Amygdala (tissue), 56 donors: ENCODE measurements around the gene PSTPIP1.

Source experiments
- DNase-seq, 56 donors: peaks; one replicate each; lab custom pipeline; 2025; lab: John Stamatoyannopoulos, UW

Gene PSTPIP1

DNA sequence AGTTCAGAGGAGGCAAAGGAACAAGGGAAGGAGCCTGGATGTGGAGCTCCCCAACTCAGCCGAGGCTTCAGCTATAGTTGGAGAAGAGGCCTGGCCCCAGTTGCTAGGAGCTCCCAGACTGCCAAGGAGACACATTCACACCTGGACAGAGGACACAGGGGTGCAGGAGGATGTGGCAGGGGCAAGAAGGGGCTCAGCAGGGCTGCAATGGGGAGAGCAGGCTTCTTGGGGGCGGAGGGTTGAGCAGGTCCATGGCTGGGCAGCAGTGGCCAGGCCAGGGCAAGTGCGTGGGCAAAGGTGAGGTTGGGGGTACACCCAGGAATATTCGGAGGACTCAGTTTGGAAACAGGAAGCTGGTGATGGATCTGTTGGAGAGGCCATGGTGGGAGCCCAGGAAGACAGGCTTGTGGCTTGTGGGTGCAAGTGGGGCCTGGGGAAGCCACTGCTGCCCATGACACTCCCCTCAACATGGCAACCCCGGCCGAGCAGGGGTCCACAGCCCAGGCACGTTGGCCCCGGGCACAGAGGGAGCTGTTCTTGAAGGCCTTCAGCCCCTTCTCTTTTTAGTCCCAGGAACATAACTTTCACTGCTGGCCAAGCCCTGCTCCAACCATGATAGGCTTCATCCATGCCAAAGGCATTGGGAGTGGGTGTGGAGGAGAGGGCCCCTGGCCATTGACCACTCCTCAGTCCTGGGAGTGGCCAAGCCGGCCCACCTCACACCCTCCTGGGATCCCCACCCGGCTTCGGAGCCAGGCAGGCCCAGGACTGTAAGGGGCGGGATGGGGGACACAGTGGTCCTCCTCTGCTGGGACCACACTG lies 42.7 kb downstream of the PSTPIP1 start:
- no peak for DNase-seq

DNA sequence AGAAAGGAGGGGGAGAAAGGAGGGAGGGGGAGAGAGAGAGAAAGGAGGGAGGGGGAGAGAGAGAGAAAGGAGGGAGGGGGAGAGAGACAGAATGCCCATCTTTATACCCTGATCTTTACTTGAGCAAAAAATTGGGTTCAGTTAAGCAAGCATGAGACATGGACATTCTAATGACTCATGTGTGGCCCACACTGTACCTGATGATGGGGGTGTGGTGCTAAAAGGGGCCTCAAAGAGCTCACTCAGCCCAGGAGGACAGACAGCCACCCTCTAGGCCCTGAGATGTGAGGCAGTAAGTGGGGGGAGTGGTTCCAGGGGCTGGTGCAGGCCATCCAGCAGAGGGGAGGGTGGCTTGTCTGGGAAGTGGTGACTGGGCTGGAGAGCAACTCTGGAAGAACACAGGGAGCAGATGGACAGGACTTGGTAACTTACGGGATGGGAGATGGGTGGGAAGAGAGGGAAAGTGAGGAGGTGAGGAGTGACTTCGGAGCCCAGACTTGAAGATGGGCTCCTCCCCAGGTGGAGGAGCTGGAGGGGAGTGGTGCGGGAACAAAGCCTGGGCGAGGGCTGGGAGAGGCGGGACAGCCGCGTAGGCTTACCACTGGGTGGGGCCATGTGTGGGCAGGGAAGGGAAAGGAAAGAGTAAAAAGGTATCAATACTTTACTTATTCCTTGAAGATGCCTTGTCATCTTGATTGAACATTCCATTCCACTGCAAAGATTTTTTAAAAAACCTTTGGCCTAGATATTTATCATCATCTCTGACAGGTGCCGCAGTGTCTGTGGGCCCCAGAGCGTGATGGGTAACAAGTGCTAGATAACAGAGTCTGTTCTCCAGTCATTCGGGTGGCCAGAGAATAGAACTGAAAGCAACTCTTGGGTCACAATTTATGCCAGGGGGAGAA lies 43.6 kb downstream of the PSTPIP1 start:
- no peak for DNase-seq

DNA sequence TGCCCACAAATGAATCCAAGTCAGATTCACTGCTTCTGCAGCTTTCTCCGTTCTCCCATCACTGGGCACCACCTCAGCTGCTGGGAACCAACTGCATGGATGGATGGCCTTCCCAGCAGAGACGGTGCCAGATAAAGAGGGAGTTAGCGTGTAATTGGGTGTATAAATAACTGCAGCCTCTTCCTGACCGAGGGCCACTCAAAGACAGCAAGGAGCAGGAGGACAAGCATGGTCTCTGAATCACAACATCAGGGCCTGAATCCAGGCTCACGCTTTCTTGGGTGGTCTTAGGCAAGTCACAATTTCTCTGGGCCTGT lies 44.2 kb downstream of the PSTPIP1 start:
- no peak for DNase-seq

DNA sequence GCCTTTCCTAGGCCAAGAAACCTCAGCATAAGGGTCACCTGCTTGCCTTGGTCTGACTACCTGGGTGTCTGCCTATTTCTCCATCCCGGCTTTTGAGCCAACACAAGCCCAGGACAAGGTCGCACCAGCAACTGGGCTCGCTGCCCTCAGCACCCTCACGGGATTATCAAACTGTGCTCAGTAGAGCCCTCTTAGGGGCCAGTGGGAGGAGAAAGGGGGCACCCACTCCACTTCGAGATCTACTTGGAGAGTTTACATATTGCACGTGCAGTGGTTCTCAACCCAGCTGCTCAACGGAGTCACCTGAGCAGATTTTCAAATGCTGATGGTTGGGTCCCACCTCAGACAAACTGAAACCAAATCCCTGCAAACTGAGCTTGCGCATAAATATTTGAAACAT lies 44.9 kb downstream of the PSTPIP1 start:
- DNase-seq: no peak

DNA sequence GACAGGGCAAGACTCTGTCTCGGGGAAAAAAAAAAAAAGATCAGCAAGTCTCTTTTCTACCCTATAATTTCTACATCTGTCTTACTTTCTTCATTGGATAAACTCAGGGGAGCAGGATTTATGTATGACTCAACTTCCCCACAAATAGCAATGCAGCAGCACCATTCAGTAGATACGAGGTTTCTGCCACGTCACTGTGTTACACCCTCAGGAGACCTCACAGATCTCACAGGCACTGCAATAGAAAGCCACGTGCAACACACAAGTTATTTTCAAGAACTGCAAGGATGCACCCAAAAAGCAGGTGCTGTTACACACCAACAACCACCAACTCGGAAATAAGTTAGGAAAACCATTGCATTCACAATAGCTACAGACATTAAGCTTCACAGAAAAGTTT lies 45.7 kb downstream of the PSTPIP1 start:
- DNase-seq: no peak

DNA sequence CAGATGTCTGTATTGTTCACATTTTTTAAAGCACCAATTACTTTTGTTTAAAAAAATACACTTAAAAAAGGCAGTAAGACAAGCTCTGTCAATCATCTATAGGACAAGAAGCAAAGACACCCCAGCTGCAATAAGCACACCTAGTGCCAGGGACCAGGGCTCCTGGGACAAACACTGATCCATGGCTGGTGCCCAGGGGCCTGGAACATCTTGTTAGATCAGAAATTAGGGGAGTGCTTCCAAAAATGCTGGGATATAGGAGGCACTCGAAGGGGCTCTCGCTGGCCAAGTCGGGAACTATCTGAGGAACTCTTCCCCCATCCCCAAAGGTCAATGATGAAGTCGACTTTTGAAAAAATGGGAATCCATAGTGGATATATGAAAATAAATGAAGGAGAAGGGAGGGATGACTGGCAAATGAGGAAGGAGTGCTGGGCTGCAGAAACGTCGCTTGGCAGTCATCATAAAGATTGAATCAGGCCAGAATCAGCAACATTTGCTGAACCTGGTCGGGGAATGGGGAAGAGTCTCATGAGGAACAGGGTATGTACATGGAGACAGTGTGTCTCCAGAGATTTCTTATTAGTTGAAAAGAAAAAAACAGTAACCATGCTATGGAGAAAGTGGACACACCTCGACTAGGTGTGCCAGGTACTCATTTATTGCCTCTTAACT lies 47.5 kb downstream of the PSTPIP1 start:
- no peak for DNase-seq

DNA sequence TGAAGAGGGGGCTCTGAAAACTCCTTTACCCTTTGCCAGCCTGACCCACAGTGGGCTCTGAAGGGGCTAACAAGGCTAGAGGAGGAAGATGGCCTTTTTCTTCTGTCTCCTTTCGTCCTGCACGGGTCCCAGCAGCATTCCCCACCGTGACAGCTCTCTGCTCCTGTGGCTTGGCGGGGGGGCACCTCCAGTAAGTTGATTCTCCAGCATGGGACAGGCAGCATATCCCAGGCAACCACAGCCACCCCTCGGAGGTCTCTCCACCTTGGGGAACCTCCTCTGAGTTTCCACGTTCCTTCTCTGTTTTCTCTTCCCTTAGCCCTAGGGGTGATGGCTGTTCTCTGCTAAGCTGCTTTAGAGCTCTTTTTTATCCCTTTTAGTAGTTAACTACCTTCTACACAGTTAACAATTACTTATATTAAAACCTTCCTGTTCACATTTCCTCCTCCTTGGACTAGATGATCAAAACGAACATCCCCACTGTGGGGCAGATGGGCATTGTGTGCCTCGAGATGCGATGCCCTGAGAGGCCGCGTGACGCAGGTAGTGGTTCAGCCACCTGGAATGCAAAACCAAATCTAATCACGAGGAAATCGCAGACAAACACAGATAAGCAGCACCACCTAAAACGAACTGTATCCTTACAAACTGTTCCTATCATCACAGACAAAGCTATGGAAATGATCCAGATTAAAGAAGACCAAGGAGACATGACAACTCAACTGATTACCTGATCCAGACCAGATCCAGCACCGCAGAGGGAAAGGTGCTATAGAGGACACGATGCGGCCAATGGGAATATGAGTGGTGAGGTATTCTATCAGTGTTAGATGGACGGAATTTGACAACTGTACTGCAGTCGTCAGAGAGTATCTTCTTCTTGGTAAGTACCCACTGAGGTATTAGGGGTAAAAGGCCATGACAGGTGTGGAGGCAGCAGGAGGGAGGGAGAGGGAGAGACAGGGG lies 48.3 kb downstream of the PSTPIP1 start:
- DNase-seq: no peak

DNA sequence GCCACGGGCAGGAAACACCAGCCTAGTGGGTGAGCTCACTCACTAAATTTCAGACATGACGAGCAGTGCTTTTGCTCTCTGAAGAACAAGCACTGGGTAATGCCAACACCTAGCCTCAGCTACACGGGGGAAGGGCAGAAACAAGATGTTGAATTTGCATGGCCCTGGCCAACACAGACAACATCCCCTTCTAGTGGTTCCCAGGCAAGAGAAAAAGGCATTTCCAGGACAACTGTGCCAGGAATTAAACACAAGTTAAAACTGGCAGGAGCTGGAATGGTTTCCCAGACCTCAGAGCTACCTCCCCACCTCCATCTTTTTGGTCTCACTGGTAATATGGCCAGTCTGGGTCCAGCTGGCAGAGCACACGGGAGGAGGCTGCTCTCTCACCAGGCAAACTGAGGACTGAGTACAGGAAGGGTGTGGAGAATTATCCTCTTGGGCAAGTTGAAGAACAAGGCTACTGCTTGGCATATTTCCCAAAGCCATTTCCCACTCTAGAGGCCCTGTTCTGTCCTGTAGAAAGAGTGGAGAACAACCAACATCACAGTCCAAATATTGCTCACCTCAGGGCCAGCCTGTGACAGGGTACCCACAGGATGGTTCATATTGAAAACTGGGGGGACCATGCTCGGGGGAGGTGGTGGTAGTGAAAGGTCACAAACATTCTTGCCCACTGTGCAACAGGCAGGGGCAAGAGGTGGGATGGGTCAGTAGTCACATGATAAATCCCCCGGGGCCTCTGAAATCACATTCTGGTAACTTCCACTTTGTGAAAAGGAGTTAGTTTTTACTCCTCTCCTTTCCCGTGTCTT lies 49.5 kb downstream of the PSTPIP1 start:
- DNase-seq: peak in 8 of 56 donors; percentile 31 to 68 (median 42)

DNA sequence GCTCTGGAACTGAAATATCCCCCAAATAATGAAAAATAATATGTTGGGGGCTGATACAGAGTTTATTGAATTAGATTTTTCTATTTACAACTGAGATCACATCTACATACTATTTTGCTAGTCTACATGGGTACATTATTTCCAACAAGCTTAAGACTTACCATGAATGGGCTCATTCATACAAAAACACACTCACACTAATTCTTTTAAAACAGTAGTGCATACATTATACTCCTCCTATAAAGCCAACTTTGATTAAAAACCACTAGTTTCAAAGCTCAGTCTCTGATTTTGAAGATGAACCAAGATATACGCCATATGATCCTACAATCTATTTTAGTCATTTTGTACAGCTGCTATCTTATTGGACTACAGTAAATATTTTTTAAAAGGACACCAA lies 51.1 kb downstream of the PSTPIP1 start:
- DNase-seq: no peak

DNA sequence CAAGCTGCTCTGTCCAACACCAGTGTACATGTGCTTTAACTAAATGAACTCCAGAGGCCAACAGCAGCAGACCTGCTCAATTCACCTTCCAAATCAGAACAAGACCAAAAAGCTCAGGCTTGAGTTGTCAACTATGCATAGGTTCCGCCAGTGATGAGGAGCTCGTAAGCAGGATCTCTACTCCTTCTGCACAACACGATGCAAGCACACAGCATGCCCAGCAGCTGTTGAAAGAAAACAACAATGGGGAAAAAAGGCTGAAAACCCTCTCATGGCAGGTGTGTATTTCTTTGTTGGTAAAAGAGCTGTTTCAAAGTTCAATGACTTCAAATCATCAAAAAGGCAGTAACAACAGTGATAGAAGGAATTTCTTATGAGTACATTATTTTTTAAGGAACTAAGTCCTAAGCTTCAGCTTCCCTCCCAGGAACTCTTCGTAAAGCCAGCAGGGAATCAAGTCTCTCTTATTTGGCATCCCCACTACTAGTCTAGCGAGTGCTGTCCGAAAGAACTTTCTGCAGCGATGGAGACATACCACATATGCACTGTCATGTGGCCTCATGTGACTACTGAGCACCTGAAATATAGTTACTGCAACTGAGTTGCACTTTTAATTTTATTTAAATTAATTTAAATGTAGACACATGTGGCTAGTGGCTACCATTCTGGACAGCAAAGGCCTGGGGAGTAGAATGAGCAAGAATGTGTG lies 51.9 kb downstream of the PSTPIP1 start:
- no peak for DNase-seq

DNA sequence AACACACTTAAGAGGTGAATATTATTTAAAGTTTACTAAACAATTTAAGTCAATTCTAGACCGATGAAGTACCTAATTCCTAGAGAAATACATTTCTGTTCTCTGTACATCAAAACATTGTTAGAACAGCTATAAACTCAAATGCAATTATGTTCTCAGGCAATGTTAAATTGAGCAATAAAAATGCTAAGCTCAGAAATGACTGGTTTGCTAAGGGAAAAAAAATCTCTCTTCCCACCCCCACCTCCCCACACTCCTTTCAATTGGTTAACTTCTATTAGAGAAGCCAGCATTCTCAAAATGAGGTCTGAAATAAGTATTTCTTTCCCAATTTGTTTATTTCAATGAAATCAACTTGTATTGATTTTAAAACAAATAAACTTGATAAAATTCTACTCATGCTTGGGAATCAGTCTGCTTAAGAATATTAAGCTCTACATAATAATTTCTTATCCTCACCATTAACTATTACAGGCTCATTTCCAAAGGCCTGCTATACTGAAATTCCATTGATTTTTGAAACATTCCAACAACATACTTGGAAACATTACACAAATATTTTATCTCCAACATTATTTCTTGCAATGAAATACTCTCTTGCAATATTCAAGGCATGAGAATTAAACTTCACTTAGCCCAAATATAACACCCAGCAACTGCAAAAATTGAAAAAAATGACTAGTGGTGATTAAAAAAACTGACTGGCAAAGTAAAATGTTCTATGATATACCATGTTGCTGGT lies 53.4 kb downstream of the PSTPIP1 start:
- DNase-seq: no peak

DNA sequence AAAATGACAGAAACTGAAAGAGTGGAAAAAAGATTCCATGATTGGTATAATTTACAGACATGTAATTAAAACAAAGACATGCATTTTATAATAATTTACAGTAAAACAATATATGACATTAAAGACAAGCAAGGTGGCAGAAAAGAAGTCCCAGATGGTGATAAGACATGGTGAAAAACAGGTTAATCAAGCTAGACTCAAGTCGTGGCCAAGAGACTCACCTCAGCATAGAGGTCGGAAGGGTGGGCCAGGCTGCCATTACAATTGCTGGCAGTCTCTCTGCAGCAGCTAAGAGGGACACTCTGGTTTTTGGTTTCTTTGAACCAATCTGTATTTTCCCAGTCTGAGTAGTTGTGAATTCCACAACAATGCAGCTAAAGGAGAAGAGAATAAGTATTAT lies 57.6 kb downstream of the PSTPIP1 start:
- no peak for DNase-seq

DNA sequence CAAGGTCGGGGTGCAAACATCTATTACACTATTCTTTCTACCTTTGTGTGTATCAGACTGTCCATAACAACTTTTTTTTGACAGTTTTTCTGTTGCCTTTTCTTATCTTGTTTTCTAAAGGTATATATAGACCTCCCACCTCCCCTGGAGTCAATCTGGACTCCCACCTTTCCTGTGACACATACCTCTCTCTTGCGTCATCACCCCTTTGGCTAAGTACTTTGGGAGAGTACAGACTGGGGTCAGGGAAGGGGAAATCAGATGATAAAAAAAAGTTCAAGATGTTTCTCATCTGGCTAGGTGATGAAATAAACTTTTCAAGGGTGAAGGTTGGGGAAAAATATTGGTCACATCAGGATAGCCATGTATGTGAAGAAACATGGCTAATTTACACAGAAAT lies 58.8 kb downstream of the PSTPIP1 start:
- no peak for DNase-seq

DNA sequence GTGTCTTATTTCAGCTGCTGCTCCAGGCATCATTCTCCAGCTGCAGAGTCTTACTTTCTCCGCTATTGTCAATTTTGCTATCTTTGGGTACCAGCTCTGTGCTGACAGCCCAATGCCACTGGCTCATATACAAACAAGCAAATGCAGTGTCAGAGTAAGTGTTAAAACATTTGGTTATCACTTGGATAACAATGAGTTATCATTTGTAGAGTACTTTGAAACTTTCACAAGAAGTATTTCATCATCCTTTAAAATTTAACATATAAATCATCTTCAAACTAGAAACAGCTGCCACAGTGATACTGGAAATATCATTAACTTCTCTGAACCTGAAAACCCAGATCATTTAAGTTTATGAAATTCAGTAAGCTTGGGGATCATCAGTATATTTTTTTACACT lies 62.1 kb downstream of the PSTPIP1 start:
- no peak for DNase-seq

DNA sequence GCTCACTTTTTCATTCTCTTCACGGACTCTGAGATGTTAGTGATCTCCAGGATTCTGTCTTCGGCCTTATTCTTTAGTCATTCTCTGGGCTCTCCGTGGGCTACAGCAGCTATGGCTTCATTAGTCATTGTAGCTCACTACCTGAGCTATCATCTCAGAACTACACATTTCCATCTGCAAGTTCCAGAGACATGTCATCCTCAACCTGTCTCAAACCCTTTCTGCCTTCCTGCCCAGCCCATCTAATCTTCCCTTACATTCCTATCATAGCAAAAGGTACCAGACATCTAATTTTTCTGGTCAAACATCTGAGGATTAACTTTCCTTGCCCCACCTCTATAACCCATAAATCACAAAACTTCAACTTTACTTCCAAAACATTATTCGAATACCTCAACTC lies 62.8 kb downstream of the PSTPIP1 start:
- no peak for DNase-seq

DNA sequence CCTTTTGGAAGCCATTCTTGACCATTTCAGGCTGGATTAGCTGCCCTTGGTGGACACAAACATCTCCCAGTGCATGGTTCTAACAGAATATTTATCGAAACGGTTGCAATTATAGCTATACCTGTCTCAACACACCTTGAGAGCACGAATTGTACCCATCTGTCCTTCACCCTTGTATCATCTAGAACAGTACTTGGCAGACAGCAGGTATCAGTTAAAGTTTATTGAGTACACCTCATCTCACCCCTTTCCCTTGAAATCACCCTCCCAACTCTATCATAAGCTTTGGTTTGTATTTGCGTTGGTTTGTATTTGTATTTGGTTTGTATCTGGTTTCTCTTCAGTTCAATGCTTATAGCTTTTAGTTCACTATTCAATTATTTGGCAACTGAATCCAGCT lies 63.5 kb downstream of the PSTPIP1 start:
- no peak for DNase-seq

DNA sequence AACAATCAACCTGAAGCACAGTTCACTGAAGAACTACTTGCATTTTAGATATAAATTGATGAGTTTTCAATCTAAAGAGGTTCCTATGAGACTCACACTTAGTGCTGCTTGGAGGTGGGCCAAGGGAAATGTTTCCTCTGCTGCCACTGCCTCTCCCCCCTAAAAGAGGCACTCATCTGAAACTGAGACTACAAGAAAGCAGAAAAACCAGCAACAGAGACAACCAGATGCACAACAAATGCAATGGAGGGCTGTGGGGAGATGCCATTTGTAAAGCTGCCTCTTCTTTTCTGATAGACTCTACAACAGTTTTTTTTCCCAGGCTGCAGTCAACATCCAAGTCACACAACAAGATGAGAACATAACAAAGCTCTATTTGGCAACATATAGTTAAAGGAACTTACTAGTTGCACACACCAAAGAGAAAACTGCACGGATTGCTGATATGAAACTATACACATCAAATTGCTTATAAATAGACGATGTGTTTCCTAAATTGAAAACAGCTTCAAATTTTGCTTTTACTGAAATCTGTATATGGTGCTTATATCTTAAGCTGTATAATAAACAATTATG lies 64.9 kb downstream of the PSTPIP1 start:
- peak in 1 of 56 donors; percentile 22 for DNase-seq

DNA sequence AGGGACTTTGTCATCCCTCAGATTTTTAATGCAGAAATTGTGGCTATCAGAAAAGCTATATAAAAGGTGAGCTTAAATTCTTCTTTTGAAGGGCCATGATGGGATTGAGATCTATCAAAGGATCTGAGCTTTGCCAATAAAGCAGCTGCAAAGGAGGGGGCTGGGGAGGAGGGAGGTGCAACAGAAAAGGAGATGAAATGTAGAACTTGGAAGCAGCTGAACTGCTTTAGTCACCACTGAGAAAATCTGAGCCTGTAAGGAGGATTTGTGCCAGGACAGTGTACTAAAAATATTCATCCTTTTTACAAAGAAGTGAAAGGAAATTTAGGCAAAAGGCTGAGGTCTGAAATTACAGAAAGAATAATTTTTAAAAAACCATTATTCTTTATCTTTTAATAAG lies 65.6 kb downstream of the PSTPIP1 start:
- peak in 6 of 56 donors; percentile 24 to 50 (median 38) for DNase-seq
